Measurements from ENCODE around the gene RPL41. TPM values are rescaled to one million over a fixed set of nuclear protein-coding genes. Genes with fewer than 3 reads are reported as not detected.

The RPL41 gene
- total RNA-seq, 1 donor from 2014 or later = 3,078 TPM

DNA sequence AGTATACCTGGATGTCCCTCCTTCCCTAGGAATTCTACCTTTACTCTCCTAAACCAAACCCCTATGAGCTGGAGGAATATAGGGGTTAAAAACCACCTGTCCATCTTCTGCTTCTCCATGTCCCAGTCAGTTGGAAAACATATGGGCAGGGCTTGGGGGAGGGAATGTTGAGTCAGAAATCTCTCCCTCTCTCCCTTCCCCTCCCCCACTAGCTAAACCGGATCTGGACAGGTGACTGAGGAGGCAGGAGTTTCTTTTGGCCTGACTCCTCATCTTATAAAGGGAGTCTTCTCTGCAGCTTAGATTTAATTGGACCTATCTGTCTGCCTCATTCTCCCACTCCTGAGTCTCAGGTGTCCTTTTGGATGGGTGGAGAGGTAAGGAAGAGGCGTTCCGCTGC, 30.3 kb upstream of the RPL41 start:
- no peak overlapping the region for H3K27ac Mint-ChIP-seq (ENCODE audit: unreplicated experiment)
- Histone ChIP-seq H3K79me2 (ENCODE audit: insufficient read depth, low read length) (no peaks in the 10 kb centered on the region), H3K4me3 (ENCODE audit: insufficient read depth, low read depth, low read length) (no peak overlapping the region), H3K4me2 (ENCODE audit: low read length) (no peak overlapping the region), H3K4me1 (ENCODE audit: insufficient read depth, low read length) (no peaks in the 10 kb centered on the region), H2AFZ (ENCODE audit: low read depth, low read length) (no peak overlapping the region), H3K9me3 (ENCODE audit: insufficient read depth, low read depth, low read length) (no peaks in the 10 kb centered on the region), H4K20me1 (ENCODE audit: insufficient read depth, low read length) (no peaks in the 10 kb centered on the region), H3K27me3 (ENCODE audit: insufficient read depth, low read length) (peaks cover 21% of the 10 kb centered on the region), H3K27ac (ENCODE audit: low read depth, low read length) (no peak overlapping the region), H3K36me3 (ENCODE audit: insufficient read depth, low read length) (no peaks in the 10 kb centered on the region), H3K9ac (ENCODE audit: low read length) (no peak overlapping the region)
- TF ChIP-seq EZH2 (IDR thresholded peaks at IDR 0.05; ENCODE audit: insufficient read depth, low read length) = no peak
- no peak for TF ChIP-seq CTCF (IDR thresholded peaks at IDR 0.05; ENCODE audit: insufficient read depth, low read depth, low read length)
- DNase-seq (ENCODE audit: low read depth) (no peak), FAIRE-seq (no peak)
- no peaks in the 10 kb centered on the region for H3K4me1 Mint-ChIP-seq (ENCODE audit: low read depth, unreplicated experiment)
- H3K4me3 Mint-ChIP-seq (ENCODE audit: unreplicated experiment) = no peak overlapping the region
- H3K27me3 Mint-ChIP-seq (ENCODE audit: low read depth, unreplicated experiment) = peaks cover 6% of the 10 kb centered on the region
- H3K36me3 Mint-ChIP-seq (ENCODE audit: low read depth, unreplicated experiment) = peaks cover 2% of the 10 kb centered on the region
- no peaks in the 10 kb centered on the region for H3K9me3 Mint-ChIP-seq (ENCODE audit: unreplicated experiment)

DNA sequence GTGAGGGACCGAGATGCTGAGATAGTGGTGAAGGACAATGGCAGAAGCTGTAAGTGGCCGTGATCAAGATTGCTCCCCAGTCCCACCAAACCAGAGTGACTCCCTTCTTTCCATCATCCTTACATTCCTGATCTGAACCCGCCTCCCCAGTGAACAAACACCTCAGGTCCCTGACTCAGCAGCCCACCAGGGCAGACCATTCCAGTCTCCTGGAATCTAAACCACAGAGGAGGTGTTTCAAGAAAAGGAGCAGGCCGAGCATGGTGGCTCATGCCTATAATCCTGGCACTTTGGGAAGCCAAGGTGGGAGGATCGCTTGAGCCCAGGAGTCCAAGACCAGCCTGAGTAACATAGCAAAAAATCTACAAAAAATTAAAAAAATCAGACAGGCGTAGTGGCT, 29.8 kb upstream of the RPL41 start:
- H3K9me3 ChIP-seq (ENCODE audit: insufficient read depth, low read depth, low read length) = no peaks in the 10 kb centered on the region
- no peak overlapping the region for H3K4me3 ChIP-seq (ENCODE audit: insufficient read depth, low read depth, low read length)
- no peaks in the 10 kb centered on the region for H4K20me1 ChIP-seq (ENCODE audit: insufficient read depth, low read length)
- Mint-ChIP-seq H3K27ac (ENCODE audit: unreplicated experiment) (no peak overlapping the region), H3K4me3 (ENCODE audit: unreplicated experiment) (no peak overlapping the region), H3K9me3 (ENCODE audit: unreplicated experiment) (no peaks in the 10 kb centered on the region), H3K27me3 (ENCODE audit: low read depth, unreplicated experiment) (peaks cover 6% of the 10 kb centered on the region), H3K4me1 (ENCODE audit: low read depth, unreplicated experiment) (no peaks in the 10 kb centered on the region), H3K36me3 (ENCODE audit: low read depth, unreplicated experiment) (peaks cover 2% of the 10 kb centered on the region)
- H3K4me2 ChIP-seq (ENCODE audit: low read length) = no peak overlapping the region
- H3K79me2 ChIP-seq (ENCODE audit: insufficient read depth, low read length) = no peaks in the 10 kb centered on the region
- H3K4me1 ChIP-seq (ENCODE audit: insufficient read depth, low read length) = no peaks in the 10 kb centered on the region
- H3K27ac ChIP-seq (ENCODE audit: low read depth, low read length) = no peak overlapping the region
- DNase-seq (ENCODE audit: low read depth) (no peak), FAIRE-seq (no peak)
- H3K9ac ChIP-seq (ENCODE audit: low read length) = no peak overlapping the region
- TF ChIP-seq EZH2 (IDR thresholded peaks at IDR 0.05; ENCODE audit: insufficient read depth, low read length) = no peak
- TF ChIP-seq CTCF (IDR thresholded peaks at IDR 0.05; ENCODE audit: insufficient read depth, low read depth, low read length) = no peak
- H3K27me3 ChIP-seq (ENCODE audit: insufficient read depth, low read length) = peaks cover 16% of the 10 kb centered on the region
- H3K36me3 ChIP-seq (ENCODE audit: insufficient read depth, low read length) = no peaks in the 10 kb centered on the region
- H2AFZ ChIP-seq (ENCODE audit: low read depth, low read length) = no peak overlapping the region

DNA sequence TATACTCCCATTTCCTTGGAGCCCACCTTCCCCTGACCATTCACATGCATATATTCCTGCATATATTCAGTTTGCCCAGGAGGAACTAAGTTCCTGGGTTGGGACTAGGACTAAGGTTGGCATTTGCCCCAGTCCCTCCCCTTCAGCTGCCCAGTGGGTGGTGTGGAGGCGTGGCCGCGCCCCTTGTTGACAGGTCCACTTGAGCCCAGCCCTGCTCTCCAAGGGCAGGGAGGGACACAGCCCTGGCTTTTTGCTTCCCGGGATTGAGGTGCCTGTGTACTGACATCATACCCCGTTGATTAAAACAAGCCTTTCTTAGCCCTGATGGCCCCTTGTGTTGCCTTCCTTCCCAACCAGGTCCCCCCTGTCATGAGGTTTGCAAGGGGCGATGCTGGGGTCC, 29.2 kb upstream of the RPL41 start:
- FAIRE-seq (no peak), DNase-seq (ENCODE audit: low read depth) (no peak)
- no peaks in the 10 kb centered on the region for H3K9me3 ChIP-seq (ENCODE audit: insufficient read depth, low read depth, low read length)
- Mint-ChIP-seq H3K4me3 (ENCODE audit: unreplicated experiment) (no peak overlapping the region), H3K4me1 (ENCODE audit: low read depth, unreplicated experiment) (no peaks in the 10 kb centered on the region), H3K27ac (ENCODE audit: unreplicated experiment) (no peak overlapping the region), H3K27me3 (ENCODE audit: low read depth, unreplicated experiment) (peaks cover 3% of the 10 kb centered on the region), H3K9me3 (ENCODE audit: unreplicated experiment) (no peaks in the 10 kb centered on the region), H3K36me3 (ENCODE audit: low read depth, unreplicated experiment) (peaks cover 2% of the 10 kb centered on the region)
- H4K20me1 ChIP-seq (ENCODE audit: insufficient read depth, low read length) = no peaks in the 10 kb centered on the region
- H3K27me3 ChIP-seq (ENCODE audit: insufficient read depth, low read length) = peaks cover 10% of the 10 kb centered on the region
- no peak overlapping the region for H3K9ac ChIP-seq (ENCODE audit: low read length)
- H3K27ac ChIP-seq (ENCODE audit: low read depth, low read length) = no peak overlapping the region
- TF ChIP-seq EZH2 (IDR thresholded peaks at IDR 0.05; ENCODE audit: insufficient read depth, low read length) (no peak), CTCF (IDR thresholded peaks at IDR 0.05; ENCODE audit: insufficient read depth, low read depth, low read length) (no peak)
- no peaks in the 10 kb centered on the region for H3K79me2 ChIP-seq (ENCODE audit: insufficient read depth, low read length)
- no peaks in the 10 kb centered on the region for H3K36me3 ChIP-seq (ENCODE audit: insufficient read depth, low read length)
- H3K4me1 ChIP-seq (ENCODE audit: insufficient read depth, low read length) = no peaks in the 10 kb centered on the region
- H2AFZ ChIP-seq (ENCODE audit: low read depth, low read length) = no peak overlapping the region
- no peak overlapping the region for H3K4me2 ChIP-seq (ENCODE audit: low read length)
- no peak overlapping the region for H3K4me3 ChIP-seq (ENCODE audit: insufficient read depth, low read depth, low read length)
